T-helper 2 cell treated with Interferon-gamma antibody and Interleukin-4, amounts not matched to agents 100 ng/mL and 5 ng/mL, for 36 hours (primary cell): ENCODE results near the gene RPH3AL. TPM values are rescaled to one million over a fixed set of nuclear protein-coding genes. Genes with fewer than 3 reads are reported as not detected.

Experiments
- total RNA-seq: library from RNA; stranded (reverse); gene quantifications from 2 replicates; pipeline ENCODE4 v1.2.3, GENCODE V29; 2022

Gene RPH3AL
- total RNA-seq, 1 donor from 2014 or later, result 4.9 TPM

Other genes starting within 250 kb of the RPH3AL start
- not detected in 2 replicates for gene SCGB1C2, start 215.2 kb downstream of the RPH3AL start, total RNA-seq
- 0.09 and 0.34 TPM in 2 replicates for gene DOC2B, start 171.2 kb downstream of the RPH3AL start, total RNA-seq
- 128 TPM in 2 replicates for gene RFLNB, start 93.1 kb upstream of the RPH3AL start, total RNA-seq